ENCODE data around the gene GNL3. TPM values are rescaled to one million over a fixed set of nuclear protein-coding genes. Genes with fewer than 3 reads are reported as not detected.
"Not testable (repeated sequence)": the region's sequence is repeated elsewhere in the genome, so short reads cannot be mapped to it uniquely, and the experiment has no call there.

GNL3 gene
- total RNA-seq, 1 donor from 2014 or later, result 232 TPM

DNA sequence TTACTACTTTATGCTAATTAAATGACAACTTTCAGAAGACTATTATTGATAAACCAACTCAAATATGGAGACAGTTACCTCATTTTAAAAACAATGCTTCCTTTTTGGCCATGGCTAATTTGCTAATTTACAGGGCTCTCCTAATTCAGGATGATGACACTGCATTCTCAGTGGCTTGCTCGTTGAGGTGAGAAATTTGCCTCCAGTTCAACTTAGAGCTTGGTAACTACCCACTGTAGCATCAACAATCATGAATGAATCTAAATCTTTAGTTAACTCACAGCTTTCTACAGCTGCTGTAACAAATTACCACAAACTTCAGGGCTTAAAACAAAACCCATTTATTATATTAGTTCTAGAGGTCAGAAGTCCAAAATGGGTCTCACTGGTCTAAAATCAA is 14.2 kb upstream of the GNL3 start:
- Histone ChIP-seq H3K27me3 (ENCODE audit: control insufficient read depth, insufficient read depth, low read length) (no peaks in the 10 kb centered on the region), H3K4me3 (ENCODE audit: low read depth, low read length) (no peak overlapping the region), H3K36me3 (ENCODE audit: control insufficient read depth, insufficient read depth, low read length) (peaks cover 5% of the 10 kb centered on the region)
- TF ChIP-seq, protein P1, sequence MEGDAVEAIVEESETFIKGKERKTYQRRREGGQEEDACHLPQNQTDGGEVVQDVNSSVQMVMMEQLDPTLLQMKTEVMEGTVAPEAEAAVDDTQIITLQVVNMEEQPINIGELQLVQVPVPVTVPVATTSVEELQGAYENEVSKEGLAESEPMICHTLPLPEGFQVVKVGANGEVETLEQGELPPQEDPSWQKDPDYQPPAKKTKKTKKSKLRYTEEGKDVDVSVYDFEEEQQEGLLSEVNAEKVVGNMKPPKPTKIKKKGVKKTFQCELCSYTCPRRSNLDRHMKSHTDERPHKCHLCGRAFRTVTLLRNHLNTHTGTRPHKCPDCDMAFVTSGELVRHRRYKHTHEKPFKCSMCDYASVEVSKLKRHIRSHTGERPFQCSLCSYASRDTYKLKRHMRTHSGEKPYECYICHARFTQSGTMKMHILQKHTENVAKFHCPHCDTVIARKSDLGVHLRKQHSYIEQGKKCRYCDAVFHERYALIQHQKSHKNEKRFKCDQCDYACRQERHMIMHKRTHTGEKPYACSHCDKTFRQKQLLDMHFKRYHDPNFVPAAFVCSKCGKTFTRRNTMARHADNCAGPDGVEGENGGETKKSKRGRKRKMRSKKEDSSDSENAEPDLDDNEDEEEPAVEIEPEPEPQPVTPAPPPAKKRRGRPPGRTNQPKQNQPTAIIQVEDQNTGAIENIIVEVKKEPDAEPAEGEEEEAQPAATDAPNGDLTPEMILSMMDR (IDR thresholded peaks at IDR 0.05; ENCODE audit: insufficient read depth, low read length, severe bottlenecking), result no peak
- peak; percentile 29 for DNase-seq (ENCODE audit: low read depth)
- FAIRE-seq, result no peak

DNA sequence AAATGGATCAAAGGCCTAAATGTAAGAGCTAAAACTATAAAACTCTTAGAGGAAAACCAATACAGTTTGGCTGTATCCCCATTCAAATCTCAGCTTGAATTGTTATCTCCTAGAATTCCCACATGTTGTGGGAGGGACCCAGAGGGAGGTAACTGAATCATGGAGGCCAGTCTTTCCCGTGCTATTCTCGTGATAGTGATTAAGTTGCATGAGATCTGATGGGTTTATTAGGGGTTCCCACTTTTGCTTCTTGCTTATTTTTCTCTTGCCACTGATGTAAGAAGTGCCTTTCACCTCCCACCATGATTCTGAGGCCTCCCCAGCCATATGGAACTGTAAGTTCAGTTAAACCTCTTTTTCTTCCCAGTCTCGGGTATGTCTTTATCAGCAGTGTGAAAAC is 9.6 kb upstream of the GNL3 start:
- not testable (repeated sequence) for H3K27me3 ChIP-seq (ENCODE audit: control insufficient read depth, insufficient read depth, low read length); FAIRE-seq; H3K4me3 ChIP-seq (ENCODE audit: low read depth, low read length); DNase-seq (ENCODE audit: low read depth)
- H3K36me3 ChIP-seq (ENCODE audit: control insufficient read depth, insufficient read depth, low read length), result peaks cover 10% of the 10 kb centered on the region

DNA sequence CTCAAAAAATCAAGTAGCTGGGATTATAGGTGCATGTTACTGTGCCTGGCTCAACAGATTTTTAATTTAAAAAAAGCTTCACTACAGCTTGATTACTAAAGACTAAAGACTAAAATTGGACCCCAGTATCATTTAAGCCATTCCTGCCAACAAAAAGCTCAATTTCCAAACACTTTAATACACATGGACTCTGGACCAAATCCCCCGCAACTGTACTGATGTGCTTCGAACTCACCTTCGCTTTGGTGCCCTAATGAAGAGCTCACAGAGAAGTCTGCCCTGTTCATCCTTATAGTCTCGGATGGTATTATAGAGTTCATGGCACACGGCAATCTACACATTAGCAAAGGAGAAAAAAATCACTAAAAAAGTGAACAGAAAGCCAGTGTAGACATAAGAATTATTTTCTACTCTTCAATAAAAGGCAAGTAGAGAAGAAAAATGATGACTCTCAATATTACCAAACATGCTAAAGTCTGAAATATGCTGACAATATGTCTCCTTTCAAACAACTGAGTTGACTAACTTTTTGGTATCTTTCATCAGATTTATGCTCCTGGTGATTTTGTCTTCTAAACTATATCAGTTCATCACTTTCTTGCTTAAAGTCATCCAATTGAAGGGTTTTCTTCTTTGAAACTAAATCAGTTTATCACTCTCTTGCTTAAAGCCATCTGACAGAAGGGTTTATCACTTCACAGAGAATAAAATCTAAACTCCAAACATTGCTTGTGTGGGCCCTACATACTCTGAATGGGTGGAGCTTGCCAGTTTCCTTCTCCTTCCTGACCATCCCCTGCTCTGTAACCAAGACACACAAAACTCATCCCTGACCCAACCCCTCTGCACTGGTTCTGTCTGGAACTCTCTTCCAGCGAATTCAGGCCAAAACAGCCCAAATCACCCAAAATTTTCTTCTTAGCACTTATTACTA is 7.3 kb upstream of the GNL3 start:
- FAIRE-seq, result no peak
- DNase-seq (ENCODE audit: low read depth), result no peak
- TF ChIP-seq, protein P1 (IDR thresholded peaks at IDR 0.05; ENCODE audit: insufficient read depth, low read length, severe bottlenecking), result no peak
- no peak overlapping the region for H3K4me3 ChIP-seq (ENCODE audit: low read depth, low read length)
- peaks cover 10% of the 10 kb centered on the region for H3K36me3 ChIP-seq (ENCODE audit: control insufficient read depth, insufficient read depth, low read length)
- H3K27me3 ChIP-seq (ENCODE audit: control insufficient read depth, insufficient read depth, low read length), result no peaks in the 10 kb centered on the region

DNA sequence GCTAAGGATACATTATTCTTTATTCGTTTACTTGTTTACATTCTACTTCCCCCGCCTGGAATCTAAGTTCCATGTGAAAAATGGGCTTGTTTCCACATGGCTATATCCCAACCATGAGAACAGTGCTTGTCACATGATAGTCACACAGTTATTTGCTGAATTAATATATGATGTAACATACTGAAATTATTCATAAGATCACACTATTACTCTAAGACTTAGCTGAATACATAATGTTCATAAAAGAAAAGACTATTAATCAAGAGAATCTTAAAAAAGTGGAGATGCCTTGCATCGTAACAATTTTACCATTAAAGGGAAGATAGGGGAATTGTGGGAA is 6.7 kb upstream of the GNL3 start:
- TF ChIP-seq, protein P1 (IDR thresholded peaks at IDR 0.05; ENCODE audit: insufficient read depth, low read length, severe bottlenecking), result no peak
- H3K36me3 ChIP-seq (ENCODE audit: control insufficient read depth, insufficient read depth, low read length), result peaks cover 10% of the 10 kb centered on the region
- DNase-seq (ENCODE audit: low read depth), result no peak
- no peak for FAIRE-seq
- H3K27me3 ChIP-seq (ENCODE audit: control insufficient read depth, insufficient read depth, low read length), result no peaks in the 10 kb centered on the region
- H3K4me3 ChIP-seq (ENCODE audit: low read depth, low read length), result no peak overlapping the region

DNA sequence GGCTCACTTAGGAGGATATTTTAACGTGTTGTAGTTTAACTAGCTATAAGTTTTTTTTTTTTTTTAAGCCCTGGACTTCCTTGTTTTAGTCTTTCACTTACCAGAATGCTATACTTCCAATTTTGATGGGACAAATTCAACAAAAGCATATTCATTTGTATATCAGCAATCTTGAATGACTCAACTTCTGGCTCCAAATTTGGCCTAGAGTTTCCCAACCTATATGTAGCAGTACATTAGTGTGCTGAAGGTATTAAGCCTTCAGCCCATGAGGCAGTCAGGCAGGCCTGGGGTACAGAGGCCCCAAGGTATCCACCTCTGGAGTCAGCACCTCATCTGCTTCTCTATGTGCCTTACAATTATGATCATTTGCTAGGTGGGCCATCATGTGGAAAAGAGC is 6.0 kb upstream of the GNL3 start:
- DNase-seq (ENCODE audit: low read depth), result no peak
- H3K36me3 ChIP-seq (ENCODE audit: control insufficient read depth, insufficient read depth, low read length), result peaks cover 8% of the 10 kb centered on the region
- TF ChIP-seq, protein P1 (IDR thresholded peaks at IDR 0.05; ENCODE audit: insufficient read depth, low read length, severe bottlenecking), result no peak

DNA sequence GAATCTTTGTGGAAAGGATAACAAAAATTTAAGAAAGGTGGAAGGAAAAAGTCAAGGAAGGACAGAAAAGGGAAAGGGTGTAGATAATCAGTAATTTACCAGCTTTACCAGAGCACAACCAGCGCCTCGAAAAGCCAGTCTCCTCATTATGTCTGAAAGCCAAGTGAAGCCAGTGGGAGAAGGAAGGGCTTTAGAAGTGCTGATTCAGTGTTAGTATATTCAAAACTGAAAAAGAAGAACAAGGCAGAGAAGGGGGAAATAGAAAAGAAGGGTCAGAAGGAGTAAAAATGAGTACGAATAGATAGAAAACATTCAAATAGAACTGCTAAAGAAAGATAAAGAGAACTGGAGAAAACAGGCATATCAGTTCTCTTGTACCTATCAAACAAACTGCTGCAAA is 4.2 kb upstream of the GNL3 start:
- TF ChIP-seq, protein P1 (IDR thresholded peaks at IDR 0.05; ENCODE audit: insufficient read depth, low read length, severe bottlenecking), result no peak
- DNase-seq (ENCODE audit: low read depth) (no peak), FAIRE-seq (no peak)
- no peaks in the 10 kb centered on the region for H3K27me3 ChIP-seq (ENCODE audit: control insufficient read depth, insufficient read depth, low read length)
- peaks cover 10% of the 10 kb centered on the region for H3K36me3 ChIP-seq (ENCODE audit: control insufficient read depth, insufficient read depth, low read length)
- H3K4me3 ChIP-seq (ENCODE audit: low read depth, low read length), result no peak overlapping the region

More for the DNA sequence above, 6.0 kb upstream of the GNL3 start:
- FAIRE-seq, result no peak
- H3K27me3 ChIP-seq (ENCODE audit: control insufficient read depth, insufficient read depth, low read length), result no peaks in the 10 kb centered on the region
- H3K4me3 ChIP-seq (ENCODE audit: low read depth, low read length), result no peak overlapping the region

Measured in bronchial epithelial cell (primary cell).